Neural cell (in vitro differentiated cells): ENCODE results near the gene ARID1B. TPM values are rescaled to one million over a fixed set of nuclear protein-coding genes. Genes with fewer than 3 reads are reported as not detected.

ENCODE experiments used
- H2AFZ ChIP-seq: fragments of 200-600, 300-800 bp; sonication (generic), shearing (Covaris generic); 2 replicates; pipeline ENCODE4 v1.6.0; 2014; ENCODE audit warnings: low read depth, mild to moderate bottlenecking, antibody characterized with exemption, low read length, moderate library complexity
- H3F3A ChIP-seq: fragments of 200-600 bp; shearing (Covaris generic); 2 replicates; pipeline ENCODE4 v1.6.1; 2016; ENCODE audit warnings: mild to moderate bottlenecking, moderate library complexity, mixed read lengths, antibody characterized with exemption, low read length; ENCODE audit not compliant: insufficient read depth, poor library complexity, severe bottlenecking
- H3K27ac ChIP-seq: fragments of 200-600, 300-800 bp; sonication (generic), shearing (Covaris generic); 2 replicates; pipeline ENCODE4 v1.5.1; 2014; ENCODE audit warnings: mild to moderate bottlenecking, low read length, moderate library complexity
- H3K27me3 ChIP-seq: fragments of 300-800, 200-600 bp; sonication (generic), shearing (Covaris generic); 2 replicates; pipeline ENCODE4 v1.6.0; 2014; ENCODE audit warnings: mild to moderate bottlenecking, low read depth, low read length, moderate library complexity; ENCODE audit not compliant: insufficient read depth
- H3K36me3 ChIP-seq: fragments of 300-800, 200-600 bp; sonication (generic), shearing (Covaris generic); 2 replicates; pipeline ENCODE4 v1.5.1; 2014; ENCODE audit warnings: mild to moderate bottlenecking, antibody characterized with exemption, low read length, moderate library complexity; ENCODE audit not compliant: insufficient read depth
- H3K4me2 ChIP-seq: fragments of 300-800, 200-600 bp; sonication (generic), shearing (Covaris generic); 2 replicates; pipeline ENCODE4 v1.6.0; 2014; ENCODE audit warnings: mild to moderate bottlenecking, low read length
- H3K4me3 ChIP-seq: fragments of 300-800, 200-600 bp; sonication (generic), shearing (Covaris generic); 2 replicates; pipeline ENCODE4 v1.5.1; 2014; ENCODE audit warnings: mild to moderate bottlenecking, low read length, moderate library complexity
- H3K79me2 ChIP-seq: fragments of 200-600 bp; shearing (Covaris generic); replicated peaks from 2 replicates; pipeline ENCODE4 v1.6.0; 2014; ENCODE audit warnings: mild to moderate bottlenecking, low read length, moderate library complexity; ENCODE audit not compliant: insufficient read depth
- H3K9ac ChIP-seq: fragments of 300-800, 200-600 bp; sonication (generic), shearing (Covaris generic); 2 replicates; pipeline ENCODE4 v1.6.1; 2016; ENCODE audit warnings: mild to moderate bottlenecking, low read length, mixed read lengths
- H3K9me2 ChIP-seq: fragments of 200-600 bp; shearing (Covaris generic); 2 replicates; pipeline ENCODE4 v1.6.1; 2016; ENCODE audit warnings: mild to moderate bottlenecking, low read length, mixed read lengths; ENCODE audit not compliant: insufficient read depth
- H3K9me3 ChIP-seq: fragments of 200-600, 300-800 bp; sonication (generic), shearing (Covaris generic); 2 replicates; pipeline ENCODE4 v1.6.1; 2016; ENCODE audit warnings: mild to moderate bottlenecking, mixed run types, low read length, moderate library complexity, mixed read lengths
- H4K20me1 ChIP-seq: fragments of 200-600 bp; shearing (Covaris generic); 2 replicates; pipeline ENCODE4 v1.6.1; 2016; ENCODE audit warnings: mild to moderate bottlenecking, mixed run types; ENCODE audit not compliant: insufficient read depth
- CTCF ChIP-seq: fragments of 450-650 bp; IDR thresholded peaks from 2 replicates; pipeline ENCODE4 v1.5.1; 2014; ENCODE audit warnings: antibody characterized with exemption, mild to moderate bottlenecking, moderate library complexity; ENCODE audit not compliant: poor library complexity, severe bottlenecking
- EP300 ChIP-seq: fragments of 450-650 bp; conservative IDR thresholded peaks from 2 replicates; pipeline ENCODE4 v1.6.1; 2014; ENCODE audit warnings: antibody characterized with exemption, mild to moderate bottlenecking, moderate library complexity; ENCODE audit not compliant: poor library complexity, severe bottlenecking
- EZH2 ChIP-seq: fragments of 200-600, 300-800 bp; shearing (Covaris generic), sonication (generic); IDR thresholded peaks from 2 replicates; pipeline ENCODE4 v1.6.1; 2014; ENCODE audit warnings: antibody characterized with exemption, low read length, borderline replicate concordance, mild to moderate bottlenecking; ENCODE audit not compliant: insufficient read depth, poor library complexity, severe bottlenecking
- MXI1 ChIP-seq: fragments of 450-650 bp; conservative IDR thresholded peaks from 2 replicates; pipeline ENCODE4 v1.6.1; 2014; ENCODE audit warnings: antibody characterized with exemption, mild to moderate bottlenecking; ENCODE audit not compliant: poor library complexity, severe bottlenecking
- POLR2AphosphoS5 ChIP-seq: IDR thresholded peaks from 2 replicates; pipeline ENCODE4 v1.6.1; 2012
- RAD21 ChIP-seq: fragments of 450-650 bp; conservative IDR thresholded peaks from 2 replicates; pipeline ENCODE4 v1.6.1; 2014; ENCODE audit warnings: antibody characterized with exemption, mild to moderate bottlenecking, moderate library complexity
- REST ChIP-seq: IDR thresholded peaks from 2 replicates; pipeline ENCODE4 v1.6.1; 2012; ENCODE audit warnings: borderline replicate concordance
- SMC3 ChIP-seq: fragments of 450-650 bp; conservative IDR thresholded peaks from 2 replicates; pipeline ENCODE4 v1.6.1; 2014; ENCODE audit warnings: antibody characterized with exemption, mild to moderate bottlenecking, moderate library complexity; ENCODE audit not compliant: poor library complexity
- TAF1 ChIP-seq: IDR thresholded peaks from 2 replicates; pipeline ENCODE4 v1.6.1; 2012; ENCODE audit warnings: low read depth
- polyA plus RNA-seq: library from polyadenylated mRNA; depleted of rRNA; stranded (reverse); fragments of >200 nt; gene quantifications from 2 replicates; pipeline ENCODE4 v1.2.3, GENCODE V29; 2014

Gene ARID1B
- polyA plus RNA-seq, 1 donor from 2014 or later: 35.0 TPM

GRCh38 chr6:156931283-156931682, 154.1 kb downstream of the ARID1B start:
- peaks cover 15% of the 10 kb centered on the region for H3K79me2 ChIP-seq
- no peak overlapping the region for H3K4me2 ChIP-seq
- H3K27ac ChIP-seq: no peak overlapping the region
- H2AFZ ChIP-seq: no peak overlapping the region
- TF ChIP-seq EZH2 (no peak), EP300 (no peak), REST (no peak), POLR2AphosphoS5 (no peak), CTCF (no peak), SMC3 (no peak), TAF1 (no peak), RAD21 (no peak), MXI1 (no peak)
- H3K9me2 ChIP-seq: no peaks in the 10 kb centered on the region
- no peaks in the 10 kb centered on the region for H3K36me3 ChIP-seq
- no peak overlapping the region for H3K9ac ChIP-seq
- no peaks in the 10 kb centered on the region for H3K9me3 ChIP-seq
- peaks cover 3% of the 10 kb centered on the region for H4K20me1 ChIP-seq
- peaks cover 3% of the 10 kb centered on the region for H3F3A ChIP-seq
- no peaks in the 10 kb centered on the region for H3K27me3 ChIP-seq
- H3K4me3 ChIP-seq: no peak overlapping the region

GRCh38 chr6:156933201-156934068, 156.3 kb downstream of the ARID1B start:
- peaks cover 17% of the 10 kb centered on the region for H3K79me2 ChIP-seq
- H3K4me2 ChIP-seq: peak overlapping the region; percentile 6
- H3K27me3 ChIP-seq: peaks cover 4% of the 10 kb centered on the region
- no peak overlapping the region for H2AFZ ChIP-seq
- peak overlapping the region; percentile 66 for H3K27ac ChIP-seq
- TF ChIP-seq RAD21 (peak; percentile 54), CTCF (peak; percentile 53), EP300 (no peak), MXI1 (peak; percentile 65), SMC3 (peak; percentile 59), POLR2AphosphoS5 (peak; percentile 34)
- H3K9me3 ChIP-seq: no peaks in the 10 kb centered on the region
- H3F3A ChIP-seq: peaks cover 3% of the 10 kb centered on the region
- H3K9ac ChIP-seq: peak overlapping the region; percentile 44
- H3K36me3 ChIP-seq: no peaks in the 10 kb centered on the region
- no peaks in the 10 kb centered on the region for H3K9me2 ChIP-seq
- peaks cover 3% of the 10 kb centered on the region for H4K20me1 ChIP-seq
- H3K4me3 ChIP-seq: peak overlapping the region; percentile 42
